H9 (cell line): ENCODE data around the gene NFILZ. TPM values are rescaled to one million over a fixed set of nuclear protein-coding genes. Genes with fewer than 3 reads are reported as not detected.
A peak's percentile ranks its signal among the peaks of the same experiment; 100 is the strongest.

Experiments
- DNase-seq: peaks from one replicate; pipeline ENCODE4 v3.0.0-alpha.2; 2017
- H2AFZ ChIP-seq: one replicate; pipeline ENCODE4 v1.6.1; 2013; ENCODE audit warnings: mild to moderate bottlenecking, low read length, control low read depth, moderate library complexity
- H2AK5ac ChIP-seq: 2 replicates; pipeline ENCODE4 v1.6.1; 2013; ENCODE audit warnings: low read length, control low read depth, mixed read lengths; ENCODE audit not compliant: insufficient read length
- H2BK120ac ChIP-seq: one replicate; pipeline ENCODE4 v1.6.1; 2013; ENCODE audit warnings: low read depth, mild to moderate bottlenecking, low read length, control low read depth, inconsistent platforms; ENCODE audit not compliant: poor library complexity, severe bottlenecking
- H2BK12ac ChIP-seq: 2 replicates; pipeline ENCODE4 v1.6.1; 2013; ENCODE audit warnings: low read length, control low read depth, mixed read lengths, low read depth; ENCODE audit not compliant: insufficient read length
- H2BK15ac ChIP-seq: 2 replicates; pipeline ENCODE4 v1.6.1; 2013; ENCODE audit warnings: low read depth, low read length, control low read depth
- H2BK20ac ChIP-seq: one replicate; pipeline ENCODE4 v1.6.1; 2013; ENCODE audit warnings: low read depth, mild to moderate bottlenecking, low read length, control low read depth, inconsistent platforms; ENCODE audit not compliant: poor library complexity, severe bottlenecking
- H2BK5ac ChIP-seq: 2 replicates; pipeline ENCODE4 v1.6.1; 2013; ENCODE audit warnings: low read length, control low read depth, mixed read lengths; ENCODE audit not compliant: insufficient read length
- H3K14ac ChIP-seq: 2 replicates; pipeline ENCODE4 v1.6.1; 2013; ENCODE audit warnings: low read length, control low read depth; ENCODE audit not compliant: insufficient read depth
- H3K18ac ChIP-seq: 2 replicates; pipeline ENCODE4 v1.6.1; 2013; ENCODE audit warnings: low read depth, mild to moderate bottlenecking, mixed read lengths, low read length, control low read depth; ENCODE audit not compliant: insufficient read length
- H3K23ac ChIP-seq: 2 replicates; pipeline ENCODE4 v1.6.1; 2013; ENCODE audit warnings: low read length, control low read depth, mixed read lengths, low read depth; ENCODE audit not compliant: insufficient read length
- H3K23me2 ChIP-seq: 2 replicates; pipeline ENCODE4 v1.6.1; 2013; ENCODE audit warnings: low read depth, mild to moderate bottlenecking, mixed read lengths, low read length, control low read depth; ENCODE audit not compliant: insufficient read length, poor library complexity, severe bottlenecking
- H3K27ac ChIP-seq: 2 replicates; pipeline ENCODE4 v1.5.1; 2013; ENCODE audit warnings: low read length, control low read depth, mixed read lengths, low read depth; ENCODE audit not compliant: insufficient read length
- H3K27me3 ChIP-seq: 2 replicates; pipeline ENCODE4 v1.6.1; 2013; ENCODE audit warnings: low read length, control low read depth, inconsistent platforms; ENCODE audit not compliant: insufficient read depth
- H3K4ac ChIP-seq: 2 replicates; pipeline ENCODE4 v1.6.1; 2013; ENCODE audit warnings: low read depth, mild to moderate bottlenecking, control low read depth, inconsistent platforms, low read length, moderate library complexity
- H3K4me1 ChIP-seq: 2 replicates; pipeline ENCODE4 v1.6.1; 2013; ENCODE audit warnings: low read length, control low read depth, inconsistent platforms; ENCODE audit not compliant: insufficient read depth
- H3K4me2 ChIP-seq: 2 replicates; pipeline ENCODE4 v1.6.1; 2013; ENCODE audit warnings: low read length, control low read depth, mixed read lengths; ENCODE audit not compliant: insufficient read length, insufficient read depth
- H3K56ac ChIP-seq: 2 replicates; pipeline ENCODE4 v1.6.1; 2013; ENCODE audit warnings: low read depth, mild to moderate bottlenecking, mixed read lengths, low read length, control low read depth; ENCODE audit not compliant: insufficient read length
- H3K79me1 ChIP-seq: 2 replicates; pipeline ENCODE4 v1.6.1; 2013; ENCODE audit warnings: low read depth, mild to moderate bottlenecking, moderate library complexity, low read length, control low read depth, inconsistent platforms; ENCODE audit not compliant: insufficient read depth, poor library complexity, severe bottlenecking
- H3K79me2 ChIP-seq: 2 replicates; pipeline ENCODE4 v1.6.1; 2013; ENCODE audit warnings: low read length, control low read depth, inconsistent platforms; ENCODE audit not compliant: insufficient read depth
- H3K9ac ChIP-seq: 2 replicates; pipeline ENCODE4 v1.6.1; 2013; ENCODE audit warnings: low read length, control low read depth, mixed read lengths; ENCODE audit not compliant: insufficient read length; ENCODE audit errors: extremely low read depth
- H3K9me3 ChIP-seq: one replicate; pipeline ENCODE4 v1.6.1; 2013; ENCODE audit warnings: low read depth, low read length, inconsistent platforms; ENCODE audit not compliant: control insufficient read depth
- H3T11ph ChIP-seq: one replicate; pipeline ENCODE4 v1.6.1; 2013; ENCODE audit warnings: mild to moderate bottlenecking, low read length, control low read depth, inconsistent platforms
- H4K20me1 ChIP-seq: one replicate; pipeline ENCODE4 v1.6.1; 2013; ENCODE audit not compliant: control insufficient read depth, insufficient read length, insufficient read depth
- H4K5ac ChIP-seq: 2 replicates; pipeline ENCODE4 v1.6.1; 2013; ENCODE audit warnings: low read depth, mild to moderate bottlenecking, mixed read lengths, low read length, control low read depth; ENCODE audit not compliant: insufficient read length
- H4K8ac ChIP-seq: replicated peaks from 2 replicates; pipeline ENCODE4 v1.6.1; 2013; ENCODE audit warnings: low read length, control low read depth, mixed read lengths, low read depth; ENCODE audit not compliant: insufficient read length
- H4K91ac ChIP-seq: 2 replicates; pipeline ENCODE4 v1.6.1; 2013; ENCODE audit warnings: low read depth, mild to moderate bottlenecking, moderate library complexity, mixed read lengths, low read length, control low read depth; ENCODE audit not compliant: insufficient read length
- H3K27ac Mint-ChIP-seq, 3 experiments: 2 replicates in 2 of 3; 3 replicates in 1 of 3; pipeline ENCODE4 v1.8.0; 2020 to 2021; ENCODE audit warnings: mixed read lengths in 3 of 3, mild to moderate bottlenecking in 1 of 3, moderate library complexity in 1 of 3
- H3K27me3 Mint-ChIP-seq: 2 replicates; pipeline ENCODE4 v1.8.0; 2021; ENCODE audit warnings: low read depth, mild to moderate bottlenecking, moderate library complexity, mixed read lengths
- H3K36me3 Mint-ChIP-seq, 3 experiments: 2 replicates in 2 of 3; 3 replicates in 1 of 3; pipeline ENCODE4 v1.8.0; 2020 to 2021; ENCODE audit warnings: low read depth in 3 of 3, mixed read lengths in 3 of 3; ENCODE audit not compliant: insufficient read depth in 1 of 3
- H3K4me1 Mint-ChIP-seq, 2 experiments: 2 replicates each; pipeline ENCODE4 v1.8.0; 2020; ENCODE audit warnings: mixed read lengths in 2 of 2
- H3K4me3 Mint-ChIP-seq, 2 experiments: 2 replicates in 1 of 2; 3 replicates in 1 of 2; pipeline ENCODE4 v1.8.0; 2020 to 2021; ENCODE audit warnings: mild to moderate bottlenecking in 2 of 2, mixed read lengths in 2 of 2, moderate library complexity in 1 of 2
- H3K9me3 Mint-ChIP-seq, 2 experiments: 2 replicates in 1 of 2; 3 replicates in 1 of 2; pipeline ENCODE4 v1.8.0; 2020; ENCODE audit warnings: mild to moderate bottlenecking in 2 of 2, mixed read lengths in 2 of 2, moderate library complexity in 1 of 2
- WGBS: extraction: QIAGEN DNeasy Blood & Tissue Kit; methylation state at CpG from one replicate; pipeline ENCODE4 v1.1.7; 2013; ENCODE audit warnings: missing lambda C conversion rate, low lambda C conversion rate, mixed read lengths; ENCODE audit not compliant: insufficient read length; ENCODE audit errors: extremely low coverage; 5-methylcytosine and 5-hydroxymethylcytosine counted together
- total RNA-seq: library from RNA; stranded (reverse); gene quantifications from 2 replicates; pipeline ENCODE4 v1.2.1, GENCODE V29; 2021
- TF ChIP-seq, protein P1 (sequence below): fragments of 200-600 bp; sonication (generic); conservative IDR thresholded peaks from 3 replicates; pipeline ENCODE4 v1.8.0; 2021; ENCODE audit warnings: antibody characterized with exemption, mild to moderate bottlenecking

Gene NFILZ
- total RNA-seq, 1 experiment from 2014 or later, result not detected

DNA sequence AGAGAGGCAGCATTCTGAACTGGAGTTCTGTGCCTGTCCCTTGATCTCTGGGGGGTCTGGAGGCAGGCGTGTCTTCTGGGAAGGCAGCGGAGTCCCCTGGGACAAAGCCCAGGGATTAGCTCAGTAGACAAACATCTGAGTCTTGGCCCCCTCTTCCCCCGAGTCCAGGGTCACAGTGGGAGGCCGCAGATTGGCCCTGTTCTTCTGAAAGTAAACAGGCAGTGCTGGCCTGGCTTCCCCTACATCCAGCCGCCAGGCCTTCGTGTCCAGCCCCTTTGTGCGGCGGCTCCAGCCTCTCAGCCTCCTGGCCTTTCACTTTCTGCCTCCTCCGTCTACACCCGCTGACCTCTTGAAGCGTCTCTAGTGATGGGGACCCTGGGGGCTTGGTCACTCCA is 989 bp downstream of the NFILZ start:
- Histone ChIP-seq H2BK15ac (no peak overlapping the region), H4K91ac (no peak overlapping the region), H3K56ac (no peak overlapping the region), H3K27me3 (no peaks in the 10 kb centered on the region), H3K14ac (no peak overlapping the region; the same call in 1 of the 2 replicates), H2AFZ (no peak overlapping the region), H2BK120ac (no peak overlapping the region), H4K8ac (no peak overlapping the region), H2BK5ac (no peak overlapping the region), H3K23ac (no peak overlapping the region), H3K27ac (no peak overlapping the region), H3K79me1 (no peaks in the 10 kb centered on the region), H2AK5ac (no peak overlapping the region), H3T11ph (no peak overlapping the region), H3K4me1 (no peaks in the 10 kb centered on the region), H3K9ac (no peak overlapping the region), H3K18ac (no peak overlapping the region), H4K5ac (no peak overlapping the region), H3K9me3 (no peaks in the 10 kb centered on the region), H2BK20ac (no peak overlapping the region), H2BK12ac (no peak overlapping the region), H3K4me2 (no peak overlapping the region), H3K23me2 (no peaks in the 10 kb centered on the region), H3K4ac (no peak overlapping the region), H4K20me1 (no peaks in the 10 kb centered on the region), H3K79me2 (no peaks in the 10 kb centered on the region)
- peaks cover 15 to 33% of the 10 kb centered on the region in 2 experiments for H3K4me1 Mint-ChIP-seq
- H3K27ac Mint-ChIP-seq, result peak overlapping the region; percentile 57 to 82 (median 74); a peak in 3 of 7 replicates
- peaks cover 3% of the 10 kb centered on the region in 2 experiments; a peak in 4 of 5 replicates for H3K9me3 Mint-ChIP-seq
- DNase-seq, result no peak
- no CpG with 5 or more reads among the region's 11 CpGs for WGBS
- no peak overlapping the region for H3K4me3 Mint-ChIP-seq
- peaks cover 3% of the 10 kb centered on the region; the same call in 1 of the 2 replicates for H3K27me3 Mint-ChIP-seq
- no peaks in the 10 kb centered on the region for H3K36me3 Mint-ChIP-seq
- TF ChIP-seq, protein P1, sequence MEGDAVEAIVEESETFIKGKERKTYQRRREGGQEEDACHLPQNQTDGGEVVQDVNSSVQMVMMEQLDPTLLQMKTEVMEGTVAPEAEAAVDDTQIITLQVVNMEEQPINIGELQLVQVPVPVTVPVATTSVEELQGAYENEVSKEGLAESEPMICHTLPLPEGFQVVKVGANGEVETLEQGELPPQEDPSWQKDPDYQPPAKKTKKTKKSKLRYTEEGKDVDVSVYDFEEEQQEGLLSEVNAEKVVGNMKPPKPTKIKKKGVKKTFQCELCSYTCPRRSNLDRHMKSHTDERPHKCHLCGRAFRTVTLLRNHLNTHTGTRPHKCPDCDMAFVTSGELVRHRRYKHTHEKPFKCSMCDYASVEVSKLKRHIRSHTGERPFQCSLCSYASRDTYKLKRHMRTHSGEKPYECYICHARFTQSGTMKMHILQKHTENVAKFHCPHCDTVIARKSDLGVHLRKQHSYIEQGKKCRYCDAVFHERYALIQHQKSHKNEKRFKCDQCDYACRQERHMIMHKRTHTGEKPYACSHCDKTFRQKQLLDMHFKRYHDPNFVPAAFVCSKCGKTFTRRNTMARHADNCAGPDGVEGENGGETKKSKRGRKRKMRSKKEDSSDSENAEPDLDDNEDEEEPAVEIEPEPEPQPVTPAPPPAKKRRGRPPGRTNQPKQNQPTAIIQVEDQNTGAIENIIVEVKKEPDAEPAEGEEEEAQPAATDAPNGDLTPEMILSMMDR, result no peak
